GM10847 (cell line): Measurements from ENCODE around the gene GTF2B.

Experiments used
- POLR2A ChIP-seq: IDR thresholded peaks from 2 replicates; pipeline ENCODE4 v1.6.1; 2011; ENCODE audit not compliant: insufficient read length; ENCODE audit errors: extremely low read depth

The GTF2B gene

DNA sequence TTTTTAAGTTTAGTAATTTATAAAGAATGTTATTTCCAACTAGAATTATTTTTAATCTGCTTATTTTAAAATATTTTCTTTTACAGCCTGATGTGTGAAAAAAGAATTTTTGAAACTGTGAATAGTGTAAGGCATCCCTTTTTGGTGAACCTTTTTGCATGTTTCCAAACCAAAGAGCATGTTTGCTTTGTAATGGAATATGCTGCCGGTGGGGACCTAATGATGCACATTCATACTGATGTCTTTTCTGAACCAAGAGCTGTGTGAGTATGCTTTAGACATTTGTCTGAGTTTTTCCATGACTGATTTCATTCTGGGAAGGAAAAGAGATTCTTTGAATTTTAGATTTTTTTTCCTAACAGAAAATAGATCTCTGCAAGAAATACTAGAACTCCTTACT is 77.9 kb downstream of the GTF2B start:
- TF ChIP-seq POLR2A: no peak

DNA sequence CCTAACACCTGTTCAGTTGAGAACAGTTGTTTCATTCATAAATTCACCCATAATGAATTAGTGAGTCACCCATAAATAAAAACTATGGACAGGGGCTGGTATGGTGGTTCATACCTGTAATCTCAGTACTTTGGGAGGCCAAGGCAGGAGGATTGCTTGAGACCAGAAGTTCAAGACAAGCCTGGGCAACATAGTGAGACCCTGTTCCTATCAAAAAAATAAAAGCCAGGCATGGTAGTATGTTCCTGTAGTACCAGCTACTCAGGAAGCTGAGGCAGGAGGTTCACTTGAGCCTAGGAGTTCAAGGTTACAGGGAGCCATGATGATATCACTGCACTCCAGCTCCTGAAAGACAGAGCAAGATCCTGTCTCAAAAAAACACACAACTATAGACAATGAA is 79.0 kb downstream of the GTF2B start:
- no peak for TF ChIP-seq POLR2A

DNA sequence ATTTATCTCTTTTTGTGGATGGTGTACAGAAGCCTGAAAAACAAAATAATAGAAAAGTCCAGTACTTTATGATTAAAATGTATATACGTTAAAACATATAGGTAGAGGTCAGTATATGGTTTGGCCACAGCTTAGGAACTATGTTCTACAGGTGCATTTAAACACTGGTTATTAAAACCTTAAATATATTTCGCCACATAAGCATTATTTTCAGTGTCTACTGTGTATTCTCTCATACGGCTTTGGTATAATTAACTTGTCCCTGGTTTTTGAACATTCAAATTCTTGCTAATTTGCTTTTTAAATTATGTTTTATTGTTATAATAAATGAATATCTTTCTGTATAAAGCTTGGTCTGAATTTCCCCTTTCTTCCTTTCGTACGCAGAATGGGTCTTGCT is 87.9 kb downstream of the GTF2B start:
- no peak for TF ChIP-seq POLR2A

DNA sequence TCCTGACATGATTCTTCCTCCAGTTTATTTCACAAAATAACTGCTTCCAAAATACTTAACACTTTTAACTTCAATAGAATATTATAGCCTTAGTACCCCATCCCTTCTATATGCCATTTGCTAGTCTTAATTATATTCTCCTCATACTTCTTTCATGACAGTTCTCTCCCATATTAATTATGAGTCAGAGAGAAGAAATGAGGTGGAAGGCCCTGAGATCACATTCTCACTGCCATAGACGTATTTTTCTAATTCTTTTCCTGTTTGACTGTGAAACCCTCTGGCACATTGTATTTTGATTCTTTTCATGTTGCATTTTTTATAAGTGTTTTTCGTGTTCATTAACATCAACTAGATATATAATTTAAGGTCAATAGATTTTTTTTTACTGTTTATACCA is 88.4 kb downstream of the GTF2B start:
- no peak for TF ChIP-seq POLR2A
